Measurements from ENCODE around the gene VWA3A. TPM values are rescaled to one million over a fixed set of nuclear protein-coding genes. Genes with fewer than 3 reads are reported as not detected.

Gene VWA3A
- total and polyA plus RNA-seq, 2 donors (not counting 3 experiments of a cell fraction or from before 2014, with no cell fraction given): 0.12 to 0.84 TPM

DNA sequence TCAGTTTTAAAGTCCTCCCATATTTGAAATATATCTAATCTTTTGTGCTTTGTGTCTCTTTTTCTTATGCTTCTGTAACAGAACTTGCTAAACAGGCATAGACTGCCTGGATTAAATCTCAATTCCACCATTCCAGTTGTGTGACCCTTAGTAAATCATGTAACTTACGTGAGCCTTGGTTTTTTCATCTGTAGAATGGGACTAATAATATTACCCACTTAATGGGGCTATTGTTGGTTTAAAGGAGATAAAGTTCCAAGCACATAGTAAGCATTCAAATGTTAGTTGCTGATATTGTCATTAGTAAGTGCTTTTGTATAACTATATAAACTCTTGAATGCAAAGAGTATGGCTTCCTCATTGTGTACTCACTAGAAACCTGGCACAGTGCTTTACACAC is 5.9 kb upstream of the VWA3A start:
- POLR2A ChIA-PET: no interaction called here

More for the DNA sequence above, 5.9 kb upstream of the VWA3A start:
- dilution Hi-C loops (cut with MboI; ENCODE audit: extremely low pct_ligation_motif_present, low sequenced_read_pairs) (no loop called here), intact Hi-C loops (cut with micrococcal nuclease) (no loop called here)
- CTCF ChIA-PET: no interaction called here
- Histone ChIP-seq H3K79me2 (ENCODE audit: control insufficient read depth, insufficient read depth, low read length) (peaks cover 4% of the 10 kb centered on the region), H3K4me1 (ENCODE audit: control insufficient read depth, extremely low read depth, insufficient read depth, low read length) (no peaks in the 10 kb centered on the region), H3K9me3 (replicated peaks; ENCODE audit: control insufficient read depth, insufficient read depth, low read length) (no peaks in the 10 kb centered on the region), H2AFZ (ENCODE audit: low read depth, low read length) (no peak overlapping the region), H3K4me3 (replicated peaks in 1 of 3; ENCODE audit: insufficient read depth in 1 of 3, low read depth in 1 of 3, low read length in 3 of 3) (no peak overlapping the region), H3K9me1 (replicated peaks; ENCODE audit: control insufficient read depth, extremely low read depth, insufficient read depth, low read length) (no peaks in the 10 kb centered on the region), H3K4me2 (ENCODE audit: insufficient read depth, low read length) (no peak overlapping the region), H4K20me1 (replicated peaks; ENCODE audit: control insufficient read depth, extremely low read depth, insufficient read depth, low read length) (no peaks in the 10 kb centered on the region), H3K36me3 (ENCODE audit: control insufficient read depth in 2 of 2, extremely low read depth in 1 of 2, insufficient read depth in 2 of 2, low read length in 2 of 2) (no peaks in the 10 kb centered on the region), H3K27ac (ENCODE audit: insufficient read depth, low read depth, low read length) (no peak overlapping the region), H3K27me3 (ENCODE audit: control insufficient read depth in 2 of 2, insufficient read depth in 2 of 2, low read length in 2 of 2) (no peaks in the 10 kb centered on the region), H3K9ac (replicated peaks; ENCODE audit: extremely low read depth, insufficient read depth, low read length) (no peak overlapping the region)
- FAIRE-seq (no peak), DNase-seq (ENCODE audit: low read depth, low spot score) (no peak)
- BruUV-seq (replicated peaks): no TSS peak
- TF ChIP-seq, protein P1, sequence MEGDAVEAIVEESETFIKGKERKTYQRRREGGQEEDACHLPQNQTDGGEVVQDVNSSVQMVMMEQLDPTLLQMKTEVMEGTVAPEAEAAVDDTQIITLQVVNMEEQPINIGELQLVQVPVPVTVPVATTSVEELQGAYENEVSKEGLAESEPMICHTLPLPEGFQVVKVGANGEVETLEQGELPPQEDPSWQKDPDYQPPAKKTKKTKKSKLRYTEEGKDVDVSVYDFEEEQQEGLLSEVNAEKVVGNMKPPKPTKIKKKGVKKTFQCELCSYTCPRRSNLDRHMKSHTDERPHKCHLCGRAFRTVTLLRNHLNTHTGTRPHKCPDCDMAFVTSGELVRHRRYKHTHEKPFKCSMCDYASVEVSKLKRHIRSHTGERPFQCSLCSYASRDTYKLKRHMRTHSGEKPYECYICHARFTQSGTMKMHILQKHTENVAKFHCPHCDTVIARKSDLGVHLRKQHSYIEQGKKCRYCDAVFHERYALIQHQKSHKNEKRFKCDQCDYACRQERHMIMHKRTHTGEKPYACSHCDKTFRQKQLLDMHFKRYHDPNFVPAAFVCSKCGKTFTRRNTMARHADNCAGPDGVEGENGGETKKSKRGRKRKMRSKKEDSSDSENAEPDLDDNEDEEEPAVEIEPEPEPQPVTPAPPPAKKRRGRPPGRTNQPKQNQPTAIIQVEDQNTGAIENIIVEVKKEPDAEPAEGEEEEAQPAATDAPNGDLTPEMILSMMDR (IDR thresholded peaks at IDR 0.05; ENCODE audit: extremely low read depth in 1 of 2, insufficient read depth in 1 of 2, low read depth in 1 of 2, low read length in 2 of 2): no peak
- TF ChIP-seq EZH2 (IDR thresholded peaks at IDR 0.05; ENCODE audit: borderline replicate concordance, low read depth, low read length, severe bottlenecking): no peak
- TF ChIP-seq, protein P2, sequence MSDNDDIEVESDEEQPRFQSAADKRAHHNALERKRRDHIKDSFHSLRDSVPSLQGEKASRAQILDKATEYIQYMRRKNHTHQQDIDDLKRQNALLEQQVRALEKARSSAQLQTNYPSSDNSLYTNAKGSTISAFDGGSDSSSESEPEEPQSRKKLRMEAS (IDR thresholded peaks at IDR 0.05; ENCODE audit: insufficient read depth, insufficient read length): no peak
- no peak for TF ChIP-seq POLR2A (IDR thresholded peaks at IDR 0.05; ENCODE audit: low read depth, low read length)
- no peak for TF ChIP-seq FOS (IDR thresholded peaks at IDR 0.05; ENCODE audit: borderline replicate concordance, insufficient read depth, low read length)
- TF ChIP-seq JUN (IDR thresholded peaks at IDR 0.05; ENCODE audit: borderline replicate concordance, insufficient read depth, insufficient read length, low read depth): no peak
- no peak for TF ChIP-seq GATA2 (IDR thresholded peaks at IDR 0.05; ENCODE audit: insufficient read depth, insufficient read length, low read depth, low read length)
- no peak for TF ChIP-seq MYC (IDR thresholded peaks at IDR 0.05; ENCODE audit: low read depth, low read length)
- no peak for TF ChIP-seq POLR2AphosphoS5 (IDR thresholded peaks at IDR 0.05; ENCODE audit: insufficient read depth, low read depth, low read length)

Data from endothelial cell of umbilical vein (primary cell).